ENCODE data around the gene SLF2. TPM values are rescaled to one million over a fixed set of nuclear protein-coding genes. Genes with fewer than 3 reads are reported as not detected.

SLF2 gene
- total RNA-seq, 2 donors from 2014 or later, result 25.3 to 77.8 TPM

GRCh38 chr10:100997360-100998182 is 84.8 kb downstream of the SLF2 start:
- DNase-seq (ENCODE audit: low spot score), result peak; percentile 71
- Histone ChIP-seq H3K36me3 (peaks cover 0 to 1% of the 10 kb centered on the region in 2 donors), H3K4me1 (replicated peaks) (peaks cover 23% of the 10 kb centered on the region), H3K9me3 (no peaks in the 10 kb centered on the region), H3K4me3 (peak overlapping the region; percentile 64 to 91), H3K27me3 (replicated peaks; ENCODE audit: insufficient read depth) (no peaks in the 10 kb centered on the region), H3K27ac (peak overlapping the region; percentile 99 to 100)
- 1% methylated on average over 59 of the region's 66 CpGs for WGBS
- intact Hi-C loops (cut with DNase I), result loop anchor here (1.0 to 10.0 kb wide), 2 partner anchors 15 to 697 kb away; partner anchors contain the start of gene FBXW4
- TF ChIP-seq POLR2A (IDR thresholded peaks at IDR 0.05) (peak; percentile 38), CTCF (IDR thresholded peaks at IDR 0.05) (peak; percentile 85 to 92 (median 88)), POLR2AphosphoS5 (IDR thresholded peaks at IDR 0.05) (peak; percentile 27)

GRCh38 chr10:100998183-100998990 is 85.6 kb downstream of the SLF2 start:
- no peaks in the 10 kb centered on the region for H3K9me3 ChIP-seq
- no peak for TF ChIP-seq CTCF (IDR thresholded peaks at IDR 0.05)
- peak; percentile 39 for TF ChIP-seq POLR2A (IDR thresholded peaks at IDR 0.05)
- TF ChIP-seq POLR2AphosphoS5 (IDR thresholded peaks at IDR 0.05), result peak; percentile 53
- 3% methylated on average over 25 of the region's 25 CpGs for WGBS
- peak overlapping the region; percentile 99 to 100 for H3K27ac ChIP-seq
- H3K4me1 ChIP-seq (replicated peaks), result peaks cover 23% of the 10 kb centered on the region
- H3K4me3 ChIP-seq, result peak overlapping the region; percentile 64 to 91
- DNase-seq (ENCODE audit: low spot score), result peak; percentile 81
- no peaks in the 10 kb centered on the region for H3K27me3 ChIP-seq (replicated peaks; ENCODE audit: insufficient read depth)
- H3K36me3 ChIP-seq, result peaks cover 0 to 10% of the 10 kb centered on the region in 2 donors
- intact Hi-C loops (cut with DNase I), result loop anchor here (10.0 kb wide), 1 partner anchor 696 kb away; the partner anchor contains the start of gene FBXW4

- DNase-seq (ENCODE audit: low spot score), result peak; percentile 72
- H3K27me3 ChIP-seq (replicated peaks; ENCODE audit: insufficient read depth), result no peaks in the 10 kb centered on the region
- TF ChIP-seq POLR2A (IDR thresholded peaks at IDR 0.05), result peak; percentile 96
- peak; percentile 30 for TF ChIP-seq POLR2AphosphoS5 (IDR thresholded peaks at IDR 0.05)
- TF ChIP-seq CTCF (IDR thresholded peaks at IDR 0.05), result peak; percentile 98 to 99 (median 98)
- intact Hi-C loops (cut with DNase I), result loop anchor here (10.0 kb wide), 1 partner anchor 696 kb away; the partner anchor contains the start of gene FBXW4
- peak overlapping the region; percentile 99 to 100 for H3K27ac ChIP-seq
- peaks cover 0 to 15% of the 10 kb centered on the region in 2 donors for H3K36me3 ChIP-seq
- WGBS, result 2% methylated on average over 24 of the region's 83 CpGs
- H3K4me3 ChIP-seq, result peak overlapping the region; percentile 64 to 91
- H3K4me1 ChIP-seq (replicated peaks), result peaks cover 23% of the 10 kb centered on the region
- no peaks in the 10 kb centered on the region for H3K9me3 ChIP-seq
Measured at GRCh38 chr10:100998991-100999741, 86.4 kb downstream of the SLF2 start.

- Histone ChIP-seq H3K4me3 (peak within 1 kb of the TSS; percentile 64 to 91), H3K9me3 (no peaks in the 10 kb centered on the region), H3K27ac (peak within 1 kb of the TSS; percentile 99 to 100), H3K27me3 (replicated peaks; ENCODE audit: insufficient read depth) (no peaks in the 10 kb centered on the region), H3K36me3 (peaks cover 0 to 15% of the 10 kb centered on the region in 2 donors), H3K4me1 (replicated peaks) (peaks cover 23% of the 10 kb centered on the region)
- DNase-seq (ENCODE audit: low spot score), result peak; percentile 70
- intact Hi-C loops (cut with DNase I), result loop anchor here (10.0 kb wide), 1 partner anchor 695 kb away; the partner anchor contains the start of gene FBXW4
- TF ChIP-seq POLR2AphosphoS5 (IDR thresholded peaks at IDR 0.05) (no peak), CTCF (IDR thresholded peaks at IDR 0.05) (no peak), POLR2A (IDR thresholded peaks at IDR 0.05) (no peak)
- under 1% methylated on average over 36 of the region's 44 CpGs for WGBS
Measured at GRCh38 chr10:100999742-101000126, 87.0 kb downstream of the SLF2 start, which contains the start of gene LZTS2. TSS of gene LZTS2 (plus strand) at chr10:100999808. CDS start at chr10:101002539, 2,731 bp downstream.

Data from prostate gland (tissue), 2 donors.